GM21825 (cell line): ENCODE measurements around the gene CLDN22.

ENCODE experiments used
- ATAC-seq: cut with Tn5 transposase; IDR thresholded peaks from one replicate; pipeline ENCODE4 v1.9.1; 2021; ENCODE audit warnings: mild to moderate bottlenecking, moderate library complexity; ENCODE audit not compliant: unreplicated experiment

The CLDN22 gene

GRCh38 chr4:183320211-183321059, at the start of gene CLDN22:
CLDN22 (minus strand) TSS chr4:183320276; CDS start chr4:183320218, 58 bp downstream.
- no peak for ATAC-seq

- ATAC-seq: no peak
These were observed 49.0 kb upstream of the CLDN22 start for GRCh38 chr4:183369073-183369472.

DNA sequence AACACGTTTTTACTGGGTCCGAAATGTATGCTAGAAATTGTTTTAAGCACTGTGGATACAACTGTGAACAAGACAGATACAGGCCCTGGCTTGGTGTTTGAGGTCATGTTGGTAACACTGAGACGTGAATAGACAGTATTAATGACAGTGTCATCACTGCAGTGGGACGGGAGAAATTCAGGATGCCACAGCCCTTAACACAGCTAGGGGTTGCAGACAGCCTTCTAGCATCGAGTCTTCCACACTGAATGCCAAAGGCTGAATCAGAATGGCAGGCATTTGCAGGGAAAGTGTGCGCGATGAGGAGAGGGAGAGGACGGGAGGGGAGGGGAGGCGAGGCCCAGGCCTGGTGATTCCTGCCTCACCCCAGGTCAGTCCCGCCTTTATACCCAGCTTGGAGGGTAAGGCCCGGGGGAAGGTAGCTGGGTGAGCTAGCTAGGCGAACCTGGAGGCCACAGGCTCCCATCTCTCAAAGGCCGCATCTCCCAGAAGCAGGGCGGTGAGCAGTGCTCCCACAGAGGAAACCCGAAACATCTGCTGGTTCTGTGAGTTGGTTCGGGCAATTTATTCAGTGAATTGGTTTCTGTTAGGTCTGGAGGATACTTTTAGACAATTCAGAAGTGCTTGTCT, 46.2 kb upstream of the CLDN22 start:
- ATAC-seq: no peak

DNA sequence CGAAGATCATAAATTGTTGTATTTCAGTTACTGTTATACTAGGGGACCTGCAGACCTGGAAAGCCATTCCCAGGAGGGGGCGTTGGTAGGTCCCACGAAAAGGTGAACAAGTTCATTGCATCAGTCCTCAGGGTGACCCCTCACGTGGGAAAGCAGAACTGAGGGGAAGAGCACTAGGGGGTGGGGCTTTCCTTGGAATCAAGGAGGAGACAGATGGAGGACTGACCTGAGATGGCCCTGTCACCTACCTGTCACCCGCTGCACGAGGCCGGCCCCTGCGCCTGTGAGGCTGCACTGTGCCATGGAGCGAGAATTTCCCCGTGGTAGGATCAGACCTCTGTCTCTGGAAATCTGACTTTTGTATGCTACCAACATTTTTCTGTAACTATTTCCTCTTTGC, 43.9 kb upstream of the CLDN22 start:
- ATAC-seq: no peak

- ATAC-seq: no peak
These were observed 43.0 kb upstream of the CLDN22 start for GRCh38 chr4:183362916-183363542.

DNA sequence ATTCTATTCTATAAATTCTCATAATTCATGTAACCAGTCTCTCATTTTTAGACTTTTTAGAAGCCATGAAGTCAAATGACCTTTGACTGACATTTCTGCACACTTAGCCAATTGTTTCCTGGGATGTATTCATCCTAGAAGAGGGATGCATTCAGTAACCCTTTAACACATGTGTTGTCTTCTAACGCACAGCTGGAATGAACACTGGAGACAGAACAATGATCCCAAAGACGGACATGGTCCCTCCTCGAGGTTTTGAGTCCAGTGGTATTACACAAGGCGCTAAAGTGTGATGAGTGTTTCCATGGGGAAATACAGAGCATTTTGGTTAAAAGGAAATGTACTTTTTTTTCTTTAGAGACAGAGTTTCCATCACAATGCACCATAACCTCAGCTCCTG, 42.0 kb upstream of the CLDN22 start:
- ATAC-seq: no peak

DNA sequence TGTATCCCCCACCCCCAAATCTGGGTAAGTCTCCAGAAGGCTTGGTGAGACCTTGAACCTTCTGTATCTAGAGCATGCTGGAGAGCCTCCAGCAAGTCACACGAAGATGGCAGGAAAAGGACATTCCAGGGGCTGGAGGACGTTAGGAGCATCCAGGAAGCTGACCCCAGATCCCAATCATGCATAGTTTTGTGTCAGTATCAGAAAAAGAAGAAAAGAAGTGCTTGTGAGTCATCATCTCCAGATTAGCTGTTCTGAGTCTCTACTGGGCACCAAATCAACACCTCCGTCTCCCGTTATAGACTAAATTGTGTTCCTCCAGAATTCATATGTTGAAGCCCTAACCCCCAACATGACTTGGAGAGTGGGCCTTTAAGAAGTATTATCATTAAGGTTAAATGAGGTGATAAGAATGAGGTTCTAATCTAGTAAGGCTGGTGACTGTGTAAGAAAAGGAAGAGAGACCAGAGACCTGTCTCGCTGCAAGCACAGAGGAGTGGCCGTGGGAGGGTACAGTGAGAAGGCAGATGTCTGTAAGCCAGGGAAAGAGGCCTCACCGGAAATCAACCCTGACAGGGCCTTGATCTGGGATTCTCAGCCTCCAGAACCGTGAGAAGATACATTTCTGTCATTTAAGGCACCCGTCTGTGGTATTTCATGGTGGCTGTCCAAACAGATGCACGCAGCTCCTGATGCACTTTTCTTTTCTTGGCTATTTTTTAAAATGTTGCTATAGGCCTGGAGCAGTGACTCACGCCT, 40.3 kb upstream of the CLDN22 start:
- no peak for ATAC-seq

DNA sequence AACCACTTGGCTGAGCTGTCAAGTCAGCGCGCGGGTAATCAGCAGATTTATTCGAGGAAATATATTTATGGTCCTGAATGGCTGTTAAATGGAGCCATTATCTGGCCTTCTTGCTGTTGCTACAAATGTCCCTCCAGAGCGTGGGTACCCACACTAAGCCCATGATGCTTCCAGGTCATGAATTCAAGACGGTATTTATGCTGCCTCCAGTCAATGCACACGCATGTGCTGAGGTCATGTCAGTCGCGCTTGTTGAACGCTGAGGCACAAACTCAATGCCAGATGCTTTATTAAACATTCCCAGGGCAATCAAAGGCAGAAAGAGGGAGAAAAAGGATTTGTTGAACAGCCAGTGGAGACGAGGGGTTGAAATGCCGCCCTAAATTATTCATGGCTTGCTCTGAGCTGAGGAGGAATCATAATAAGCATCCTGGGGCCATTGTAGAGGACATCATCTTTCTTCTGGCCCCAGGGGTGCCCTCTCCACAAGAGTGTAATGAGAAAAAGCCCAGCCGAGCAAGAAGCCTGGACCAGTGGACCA, 38.2 kb upstream of the CLDN22 start:
- ATAC-seq: no peak

- ATAC-seq: no peak
These were observed 37.0 kb upstream of the CLDN22 start for GRCh38 chr4:183356931-183357675.

GRCh38 chr4:183356173-183356830, 36.2 kb upstream of the CLDN22 start:
- ATAC-seq: no peak

DNA sequence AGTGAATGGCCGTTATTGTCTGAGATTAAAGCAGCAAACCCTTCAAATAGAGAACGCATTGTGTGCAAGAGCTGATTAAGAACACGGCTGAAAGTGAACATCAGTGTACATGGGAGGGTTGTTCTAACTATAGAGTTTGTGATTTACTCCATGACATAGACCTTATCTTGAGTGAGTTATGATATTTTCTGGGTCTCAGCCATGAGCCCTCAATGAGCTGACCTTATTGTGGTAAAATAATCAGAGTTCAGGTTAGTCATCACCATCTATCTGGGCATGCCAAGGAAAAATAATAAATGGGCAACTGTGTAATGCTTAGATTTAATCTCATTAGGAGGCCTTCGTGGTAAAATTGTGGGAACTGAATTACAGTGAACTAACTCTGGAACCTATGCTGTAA, 35.3 kb upstream of the CLDN22 start:
- no peak for ATAC-seq

DNA sequence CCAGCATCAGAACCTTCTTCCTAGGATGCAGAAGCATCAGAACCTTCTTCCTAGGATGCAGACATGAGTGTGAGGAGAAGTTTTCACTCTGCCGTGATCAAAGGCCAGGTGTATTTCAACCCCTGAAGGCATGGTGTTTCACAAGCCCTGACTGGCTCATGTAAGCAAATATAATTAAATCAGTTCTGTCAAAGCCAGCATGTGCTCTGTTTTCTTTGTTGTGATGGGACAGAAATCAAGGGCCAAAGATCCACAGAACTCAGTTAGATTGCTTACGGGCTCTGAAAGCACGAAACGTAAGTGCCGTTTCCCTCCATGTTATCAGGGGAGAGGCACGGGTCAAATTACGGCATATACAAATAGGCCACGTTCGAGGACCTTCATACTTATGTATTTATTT, 34.1 kb upstream of the CLDN22 start:
- no peak for ATAC-seq

GRCh38 chr4:183353557-183353956, 33.5 kb upstream of the CLDN22 start:
- no peak for ATAC-seq

- ATAC-seq: no peak
These were observed 32.5 kb upstream of the CLDN22 start for GRCh38 chr4:183352546-183352945.

DNA sequence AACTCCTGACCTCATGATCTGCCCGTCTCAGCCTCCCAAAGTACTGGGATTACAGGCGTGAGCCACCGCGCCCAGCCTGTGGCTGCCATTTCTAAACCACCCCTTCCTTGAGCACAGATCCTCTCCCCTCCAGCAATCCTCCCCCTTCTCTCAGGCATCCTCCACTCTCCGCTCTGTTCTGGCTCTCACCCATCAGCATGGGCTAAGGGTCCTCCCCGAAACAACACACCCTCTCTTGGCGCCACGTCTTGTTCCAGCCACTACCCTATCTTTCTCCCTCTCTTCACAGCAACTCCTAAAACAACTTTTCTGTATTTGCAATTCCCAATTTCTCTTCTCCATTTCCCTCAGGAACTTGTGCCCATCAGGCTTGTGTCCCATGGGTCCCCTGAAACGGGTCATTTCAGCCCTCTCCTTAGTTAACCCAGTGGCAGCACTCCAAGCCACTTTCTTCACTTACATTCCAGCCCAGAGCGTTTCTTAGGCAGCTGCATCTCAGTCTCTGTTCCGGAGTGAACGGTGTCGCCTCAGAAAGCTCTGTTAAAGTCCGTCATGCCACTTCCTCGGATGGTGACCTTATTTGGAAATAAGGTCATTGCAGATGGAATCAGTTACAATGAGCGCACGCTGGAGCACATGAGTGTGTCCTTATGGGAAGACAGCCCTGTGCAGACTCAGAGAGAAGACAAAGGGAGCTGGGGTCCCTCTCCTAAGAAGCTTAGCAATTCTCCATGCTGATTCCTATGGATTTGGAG, 30.4 kb upstream of the CLDN22 start:
- no peak for ATAC-seq

GRCh38 chr4:183349673-183350072, 29.6 kb upstream of the CLDN22 start:
- ATAC-seq: no peak

DNA sequence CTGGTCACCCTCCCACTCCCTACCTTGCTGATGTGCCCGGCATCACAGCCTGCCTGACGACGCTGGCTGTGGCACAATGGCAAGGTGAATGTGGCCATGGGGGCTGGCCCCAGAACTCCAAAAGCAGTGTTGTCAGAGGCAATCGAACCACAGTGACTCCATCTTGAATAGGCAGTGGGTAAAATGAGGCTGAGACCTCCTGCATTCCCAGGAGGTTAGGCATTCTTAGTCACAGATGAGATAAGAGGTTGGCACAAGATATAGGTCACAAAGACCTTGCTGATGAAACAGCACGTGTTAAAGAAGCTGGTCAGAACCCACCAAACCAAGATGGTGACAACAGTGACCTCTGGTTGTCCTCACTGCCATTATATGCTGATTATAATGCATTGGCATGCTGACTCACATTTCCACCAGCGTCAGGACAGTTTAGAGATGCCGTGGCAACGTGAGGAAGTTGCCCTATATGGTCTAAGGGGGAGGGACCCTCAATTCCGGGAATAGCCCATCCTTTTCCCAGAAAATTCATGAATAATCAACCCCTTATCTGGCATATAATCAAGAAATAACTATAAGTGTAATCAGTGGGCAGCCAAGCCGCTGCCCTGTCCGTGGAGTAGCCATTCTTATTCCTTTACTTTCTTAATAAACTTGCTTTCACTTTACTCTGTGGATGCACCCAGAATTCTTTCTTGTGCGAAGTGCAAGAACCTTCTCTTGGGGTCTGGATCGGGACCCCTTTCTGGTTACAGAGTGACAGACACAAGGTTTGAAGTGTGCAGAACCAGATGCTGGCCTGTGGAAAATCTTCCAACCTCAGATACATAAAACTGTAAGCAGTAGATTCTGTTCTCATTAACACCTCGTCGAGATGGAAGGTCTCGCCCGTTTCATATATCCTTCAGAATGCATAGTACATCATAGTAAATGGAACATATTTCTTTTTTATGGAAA, 28.9 kb upstream of the CLDN22 start:
- no peak for ATAC-seq

DNA sequence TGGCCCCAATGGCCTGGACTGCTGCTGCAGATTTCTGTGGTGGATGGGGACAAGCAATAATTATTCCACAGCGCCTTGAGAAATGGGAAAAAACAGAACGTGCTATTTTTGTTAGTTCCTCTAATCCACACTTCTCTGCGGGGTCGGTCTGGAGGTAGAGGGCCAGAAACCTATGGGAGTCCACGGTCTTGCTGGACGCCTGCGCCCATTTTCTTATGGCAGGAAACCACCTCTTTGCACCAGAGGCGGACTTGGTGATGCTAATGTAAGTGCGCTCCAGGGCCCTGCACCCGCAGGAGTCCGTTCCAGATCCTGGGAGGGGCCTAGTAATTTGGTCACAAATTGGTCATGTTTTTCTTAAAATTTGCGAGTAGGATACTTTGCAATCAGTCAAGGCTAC, 28.1 kb upstream of the CLDN22 start:
- ATAC-seq: no peak
